Measurements from ENCODE around the gene NFATC2. TPM values are rescaled to one million over a fixed set of nuclear protein-coding genes. Genes with fewer than 3 reads are reported as not detected.

NFATC2 gene
- total and polyA plus RNA-seq, 2 experiments from 2014 or later, result 0.52 to 0.59 TPM

DNA sequence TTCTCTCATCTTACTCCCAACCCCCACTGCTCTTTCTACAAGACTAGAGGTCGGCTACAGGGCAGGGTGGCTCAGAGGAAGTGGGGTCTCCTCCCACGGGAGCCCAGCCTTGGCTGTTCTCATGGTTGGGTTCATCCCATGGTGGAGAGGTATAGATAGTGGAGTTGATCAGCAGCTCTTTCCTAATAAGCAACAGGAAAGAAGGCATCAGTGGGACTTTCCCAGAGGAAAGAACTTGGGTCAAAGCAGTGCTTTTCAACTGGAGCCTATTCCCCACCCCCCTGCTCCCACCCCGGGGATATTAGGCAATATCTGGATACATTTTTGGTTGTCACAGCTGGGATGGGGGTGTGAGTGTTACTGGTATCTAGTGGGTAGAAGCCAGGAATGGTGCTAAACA lies 200.9 kb downstream of the NFATC2 start:
- H3K27me3 Mint-ChIP-seq (ENCODE audit: insufficient read depth, low read depth, poor library complexity), result no peaks in the 10 kb centered on the region
- Histone ChIP-seq H3K4me1 (ENCODE audit: insufficient read depth) (no peaks in the 10 kb centered on the region), H3K36me3 (ENCODE audit: insufficient read depth) (no peaks in the 10 kb centered on the region), H3K27ac (ENCODE audit: low read depth) (no peak overlapping the region), H3K27me3 (ENCODE audit: insufficient read depth) (no peaks in the 10 kb centered on the region), H3K4me2 (no peak overlapping the region), H3K4me3 (no peak overlapping the region), H3K79me2 (replicated peaks; ENCODE audit: insufficient read depth) (no peaks in the 10 kb centered on the region), H4K20me1 (replicated peaks; ENCODE audit: insufficient read depth) (no peaks in the 10 kb centered on the region), H2AFZ (no peak overlapping the region), H3K9me2 (ENCODE audit: insufficient read depth) (peaks cover 12% of the 10 kb centered on the region), H3F3A (replicated peaks; ENCODE audit: low read depth) (no peaks in the 10 kb centered on the region)
- no peak overlapping the region for H3K4me3 Mint-ChIP-seq
- no peak for ATAC-seq
- no peak overlapping the region for H3K27ac Mint-ChIP-seq
- H3K4me1 Mint-ChIP-seq, result no peaks in the 10 kb centered on the region
- TF ChIP-seq ZNF462 (CRISPR knock-in tag; IDR thresholded peaks at IDR 0.05) (no peak), STAT1 (IDR thresholded peaks at IDR 0.05; ENCODE audit: unreplicated experiment) (no peak), ETS1 (IDR thresholded peaks at IDR 0.05) (no peak), NANOG (IDR thresholded peaks at IDR 0.05; ENCODE audit: borderline replicate concordance) (no peak), ZNF114 (CRISPR knock-in tag; IDR thresholded peaks at IDR 0.05) (no peak), POLR2AphosphoS5 (IDR thresholded peaks at IDR 0.05; ENCODE audit: low read depth) (no peak), EZH2 (IDR thresholded peaks at IDR 0.05; ENCODE audit: low read depth, unreplicated experiment) (no peak), JUNB (IDR thresholded peaks at IDR 0.05; ENCODE audit: unreplicated experiment) (no peak), ZNF331 (CRISPR knock-in tag; IDR thresholded peaks at IDR 0.05; ENCODE audit: low read depth) (no peak), CREB1 (CRISPR knock-in tag; IDR thresholded peaks at IDR 0.05; ENCODE audit: low read depth) (no peak), EZH2phosphoT487 (IDR thresholded peaks at IDR 0.05; ENCODE audit: unreplicated experiment) (no peak)
- TF ChIP-seq, protein P1, sequence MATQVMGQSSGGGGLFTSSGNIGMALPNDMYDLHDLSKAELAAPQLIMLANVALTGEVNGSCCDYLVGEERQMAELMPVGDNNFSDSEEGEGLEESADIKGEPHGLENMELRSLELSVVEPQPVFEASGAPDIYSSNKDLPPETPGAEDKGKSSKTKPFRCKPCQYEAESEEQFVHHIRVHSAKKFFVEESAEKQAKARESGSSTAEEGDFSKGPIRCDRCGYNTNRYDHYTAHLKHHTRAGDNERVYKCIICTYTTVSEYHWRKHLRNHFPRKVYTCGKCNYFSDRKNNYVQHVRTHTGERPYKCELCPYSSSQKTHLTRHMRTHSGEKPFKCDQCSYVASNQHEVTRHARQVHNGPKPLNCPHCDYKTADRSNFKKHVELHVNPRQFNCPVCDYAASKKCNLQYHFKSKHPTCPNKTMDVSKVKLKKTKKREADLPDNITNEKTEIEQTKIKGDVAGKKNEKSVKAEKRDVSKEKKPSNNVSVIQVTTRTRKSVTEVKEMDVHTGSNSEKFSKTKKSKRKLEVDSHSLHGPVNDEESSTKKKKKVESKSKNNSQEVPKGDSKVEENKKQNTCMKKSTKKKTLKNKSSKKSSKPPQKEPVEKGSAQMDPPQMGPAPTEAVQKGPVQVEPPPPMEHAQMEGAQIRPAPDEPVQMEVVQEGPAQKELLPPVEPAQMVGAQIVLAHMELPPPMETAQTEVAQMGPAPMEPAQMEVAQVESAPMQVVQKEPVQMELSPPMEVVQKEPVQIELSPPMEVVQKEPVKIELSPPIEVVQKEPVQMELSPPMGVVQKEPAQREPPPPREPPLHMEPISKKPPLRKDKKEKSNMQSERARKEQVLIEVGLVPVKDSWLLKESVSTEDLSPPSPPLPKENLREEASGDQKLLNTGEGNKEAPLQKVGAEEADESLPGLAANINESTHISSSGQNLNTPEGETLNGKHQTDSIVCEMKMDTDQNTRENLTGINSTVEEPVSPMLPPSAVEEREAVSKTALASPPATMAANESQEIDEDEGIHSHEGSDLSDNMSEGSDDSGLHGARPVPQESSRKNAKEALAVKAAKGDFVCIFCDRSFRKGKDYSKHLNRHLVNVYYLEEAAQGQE (IDR thresholded peaks at IDR 0.05; ENCODE audit: unreplicated experiment), result no peak
- TF ChIP-seq, protein P2, sequence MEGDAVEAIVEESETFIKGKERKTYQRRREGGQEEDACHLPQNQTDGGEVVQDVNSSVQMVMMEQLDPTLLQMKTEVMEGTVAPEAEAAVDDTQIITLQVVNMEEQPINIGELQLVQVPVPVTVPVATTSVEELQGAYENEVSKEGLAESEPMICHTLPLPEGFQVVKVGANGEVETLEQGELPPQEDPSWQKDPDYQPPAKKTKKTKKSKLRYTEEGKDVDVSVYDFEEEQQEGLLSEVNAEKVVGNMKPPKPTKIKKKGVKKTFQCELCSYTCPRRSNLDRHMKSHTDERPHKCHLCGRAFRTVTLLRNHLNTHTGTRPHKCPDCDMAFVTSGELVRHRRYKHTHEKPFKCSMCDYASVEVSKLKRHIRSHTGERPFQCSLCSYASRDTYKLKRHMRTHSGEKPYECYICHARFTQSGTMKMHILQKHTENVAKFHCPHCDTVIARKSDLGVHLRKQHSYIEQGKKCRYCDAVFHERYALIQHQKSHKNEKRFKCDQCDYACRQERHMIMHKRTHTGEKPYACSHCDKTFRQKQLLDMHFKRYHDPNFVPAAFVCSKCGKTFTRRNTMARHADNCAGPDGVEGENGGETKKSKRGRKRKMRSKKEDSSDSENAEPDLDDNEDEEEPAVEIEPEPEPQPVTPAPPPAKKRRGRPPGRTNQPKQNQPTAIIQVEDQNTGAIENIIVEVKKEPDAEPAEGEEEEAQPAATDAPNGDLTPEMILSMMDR (conservative IDR thresholded peaks at IDR 0.05; ENCODE audit: low read depth in 2 of 2), result no peak
- peaks cover 15% of the 10 kb centered on the region for H3K9me3 Mint-ChIP-seq
- DNase-seq (ENCODE audit: low spot score), result no peak
- H3K36me3 Mint-ChIP-seq (ENCODE audit: low read depth), result no peaks in the 10 kb centered on the region; the same call in 2 of the 3 replicates
